DLD1 (cell line): ENCODE measurements around the gene CCDC27.
"Not testable (repeated sequence)": the region's sequence is repeated elsewhere in the genome, so short reads cannot be mapped to it uniquely, and the experiment has no call there.

Source experiments
- in situ Hi-C: cut with HindIII; loops from 2 replicates; pipeline ENCODE4 v1.10.0; 2017; ENCODE audit warnings: low sequenced_read_pairs

CCDC27 gene

DNA sequence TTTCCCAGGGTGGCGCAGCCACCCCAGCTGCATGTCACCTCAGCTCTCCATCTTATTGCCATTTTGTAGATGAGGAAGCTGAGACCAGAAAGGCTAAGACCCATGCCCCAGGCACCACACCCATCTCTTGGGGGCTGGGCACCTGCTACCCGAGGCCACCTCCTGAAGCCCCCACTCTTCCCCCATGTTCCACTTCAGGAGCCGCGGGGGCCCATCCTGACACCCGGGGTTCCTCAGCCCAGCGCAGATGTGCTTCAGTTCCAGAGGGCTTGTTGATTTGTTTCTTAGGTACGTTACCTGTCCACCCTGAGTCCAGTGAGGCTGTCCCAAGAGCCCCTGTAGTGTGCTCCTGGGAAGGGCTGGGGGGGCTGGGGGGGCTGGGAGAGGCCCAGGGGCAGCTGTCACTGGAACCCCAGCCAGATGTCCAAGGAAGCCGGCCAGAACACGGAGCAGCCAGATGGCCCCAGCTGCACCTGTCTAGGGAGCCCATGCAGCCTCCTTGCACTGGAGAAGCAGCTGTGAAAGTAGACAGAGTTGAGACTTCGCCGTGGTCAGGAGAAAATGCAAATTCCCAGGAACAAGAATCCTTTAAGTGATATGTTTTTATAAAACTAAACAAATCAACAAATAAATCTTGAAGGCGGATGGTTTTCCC is 17.1 kb upstream of the CCDC27 start:
- in situ Hi-C loops, result no loop called here

DNA sequence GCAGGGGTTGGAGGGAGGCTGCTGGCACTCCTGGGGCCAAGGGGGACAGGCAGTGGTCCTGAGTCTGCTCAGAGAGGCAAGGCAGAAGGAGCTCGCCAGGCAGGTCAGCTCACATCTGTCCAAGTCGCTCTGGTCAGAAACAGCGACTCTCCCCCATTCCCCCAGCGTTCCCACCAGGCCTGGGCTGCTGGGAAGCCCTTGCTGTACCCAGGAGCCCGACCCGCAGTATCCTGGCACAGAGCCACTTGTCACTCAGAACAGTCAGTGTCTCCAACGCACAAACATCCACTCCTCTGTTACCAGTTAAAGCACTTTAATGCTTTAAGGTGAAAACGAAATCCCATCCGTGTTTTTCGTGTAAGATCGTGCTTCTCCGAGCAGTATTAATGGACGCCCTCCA is 16.6 kb upstream of the CCDC27 start:
- in situ Hi-C loops, result no loop called here

DNA sequence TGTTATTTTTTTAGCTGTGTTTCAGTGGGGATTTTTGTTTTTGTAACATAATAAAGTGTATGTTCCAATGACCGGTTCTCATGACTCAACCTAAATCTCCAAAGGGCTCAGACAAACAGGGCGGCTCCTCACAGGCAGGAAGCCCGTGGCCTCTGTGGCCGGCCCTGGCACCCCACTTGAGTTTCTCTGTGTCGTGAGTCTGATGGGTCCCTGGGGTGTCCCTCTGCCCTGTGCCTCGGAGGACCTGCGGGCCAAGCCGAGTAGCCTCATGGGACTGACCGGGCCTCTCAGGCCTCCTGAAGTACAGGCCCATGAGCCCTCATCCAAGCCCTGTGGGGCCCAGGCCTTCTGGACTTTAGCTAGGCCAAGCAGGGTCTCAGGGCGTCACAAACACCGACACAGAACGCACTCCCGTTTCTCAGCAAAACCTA is 16.1 kb upstream of the CCDC27 start:
- in situ Hi-C loops, result no loop called here

DNA sequence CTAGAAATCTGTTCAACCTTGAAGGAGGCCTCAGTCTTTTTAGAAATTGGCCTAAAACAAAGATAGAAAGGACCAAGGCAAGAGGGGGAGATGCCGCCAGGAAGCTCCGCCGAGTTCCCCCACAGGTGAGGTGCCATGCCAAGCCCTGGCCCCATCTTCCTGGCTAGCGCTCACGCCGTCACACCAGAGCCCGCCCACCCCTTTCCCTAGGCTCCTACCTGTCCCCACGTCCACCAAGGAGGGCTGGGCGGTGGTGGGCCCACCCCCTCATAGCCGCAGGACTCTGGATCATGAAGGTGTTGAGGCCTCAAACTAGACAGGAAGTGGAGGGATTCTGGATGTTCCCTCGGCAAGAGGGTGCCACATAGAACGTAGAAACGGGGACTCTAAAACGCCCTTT is 15.5 kb upstream of the CCDC27 start:
- in situ Hi-C loops, result no loop called here

DNA sequence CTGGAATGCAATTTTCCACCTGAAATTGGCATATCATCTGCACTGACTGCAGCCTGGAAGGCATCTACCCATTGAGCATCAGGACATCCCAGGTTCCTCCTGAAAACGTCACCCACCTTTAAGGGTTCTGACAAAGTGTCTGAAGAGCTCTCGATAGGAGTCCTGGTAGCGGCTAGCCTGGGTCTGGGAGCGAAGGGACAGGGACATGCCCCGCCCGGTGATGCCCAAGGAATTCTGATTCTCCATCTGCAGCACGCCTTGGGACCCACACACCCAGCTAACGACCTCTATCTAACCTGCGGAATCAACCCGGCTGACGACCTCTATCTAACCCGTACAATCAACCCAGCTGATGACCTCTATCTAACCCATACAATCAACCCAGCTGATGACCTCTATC is 13.3 kb upstream of the CCDC27 start:
- in situ Hi-C loops, result no loop called here

DNA sequence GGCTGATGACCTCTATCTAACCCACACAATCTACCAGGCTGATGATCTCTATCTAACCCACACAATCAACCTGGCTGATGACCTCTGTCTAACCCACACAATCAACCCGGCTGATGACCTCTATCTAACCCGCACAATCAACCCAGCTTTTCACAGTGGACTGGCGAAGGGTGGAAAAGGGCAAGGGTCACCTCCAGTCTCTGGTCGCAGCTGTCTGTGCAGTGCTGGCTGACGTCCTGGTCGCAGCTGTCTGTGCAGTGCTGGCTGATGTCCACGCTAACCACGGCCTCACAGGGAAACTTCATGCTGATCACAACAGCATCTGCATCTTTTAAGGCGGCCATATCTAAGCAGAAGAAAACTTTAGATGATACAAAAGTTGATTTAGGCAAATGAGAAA is 12.2 kb upstream of the CCDC27 start:
- in situ Hi-C loops, result no loop called here

DNA sequence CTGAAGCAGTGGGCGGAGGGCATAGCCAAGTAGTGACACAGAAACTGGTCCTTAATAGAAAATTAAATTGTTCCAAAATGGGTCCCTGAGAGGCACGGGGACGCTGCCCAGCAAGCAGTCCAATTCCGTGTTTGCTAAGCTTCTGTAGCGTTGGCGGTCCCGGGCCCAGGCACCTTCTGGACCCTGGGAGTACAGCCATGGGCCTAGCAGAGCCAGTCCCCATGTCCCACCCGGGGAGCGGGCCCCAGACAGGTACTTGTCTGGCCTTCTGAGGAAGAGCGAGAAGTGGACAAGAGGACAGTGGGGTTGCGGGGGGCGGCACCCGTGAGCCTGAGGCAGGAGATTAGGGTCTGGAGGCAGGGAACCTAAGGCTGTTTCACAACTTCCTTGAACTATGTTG is 11.5 kb upstream of the CCDC27 start:
- in situ Hi-C loops, result no loop called here

DNA sequence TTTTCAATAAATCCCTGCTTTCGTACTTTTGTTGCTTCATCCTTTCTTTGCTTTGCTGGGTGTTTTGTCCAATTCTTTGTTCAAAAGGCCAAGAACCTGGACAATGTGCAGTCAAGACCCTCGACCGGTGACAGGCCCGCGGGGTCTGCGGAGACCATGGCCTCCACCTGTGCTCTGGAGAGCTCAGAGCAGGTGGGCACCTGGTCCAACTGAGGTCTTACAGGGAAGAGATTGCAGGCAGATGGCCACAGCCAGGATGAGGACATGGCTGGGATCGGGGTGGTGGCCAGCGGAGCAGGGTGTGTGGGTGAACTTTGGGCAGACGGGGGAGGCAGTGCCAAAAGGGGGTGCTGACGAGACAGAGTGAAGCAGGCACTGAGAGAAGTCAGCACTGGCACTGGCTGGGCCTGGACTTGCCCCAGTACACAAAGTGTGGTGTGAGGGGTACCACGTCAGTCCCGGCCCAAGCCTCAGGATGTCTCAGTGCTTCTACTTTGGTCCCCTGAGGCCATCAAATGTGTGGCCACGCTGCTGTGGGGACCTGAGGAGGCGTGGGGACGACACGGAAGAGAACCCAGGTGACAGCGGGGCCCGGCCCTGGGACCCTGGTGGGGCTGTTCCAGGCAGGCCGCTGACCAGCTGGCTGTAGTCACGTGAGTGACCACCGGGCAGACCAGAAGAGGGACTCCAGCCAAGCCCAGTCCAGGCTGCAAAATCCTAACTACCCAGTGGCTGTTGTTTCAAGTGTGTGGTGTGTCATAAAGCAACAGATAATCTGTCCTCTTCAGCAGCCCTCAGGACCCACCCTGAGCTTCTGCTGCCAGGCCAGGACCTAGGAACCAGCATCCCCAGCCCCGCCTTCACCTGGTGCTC is 10.4 kb upstream of the CCDC27 start:
- in situ Hi-C loops, result no loop called here

DNA sequence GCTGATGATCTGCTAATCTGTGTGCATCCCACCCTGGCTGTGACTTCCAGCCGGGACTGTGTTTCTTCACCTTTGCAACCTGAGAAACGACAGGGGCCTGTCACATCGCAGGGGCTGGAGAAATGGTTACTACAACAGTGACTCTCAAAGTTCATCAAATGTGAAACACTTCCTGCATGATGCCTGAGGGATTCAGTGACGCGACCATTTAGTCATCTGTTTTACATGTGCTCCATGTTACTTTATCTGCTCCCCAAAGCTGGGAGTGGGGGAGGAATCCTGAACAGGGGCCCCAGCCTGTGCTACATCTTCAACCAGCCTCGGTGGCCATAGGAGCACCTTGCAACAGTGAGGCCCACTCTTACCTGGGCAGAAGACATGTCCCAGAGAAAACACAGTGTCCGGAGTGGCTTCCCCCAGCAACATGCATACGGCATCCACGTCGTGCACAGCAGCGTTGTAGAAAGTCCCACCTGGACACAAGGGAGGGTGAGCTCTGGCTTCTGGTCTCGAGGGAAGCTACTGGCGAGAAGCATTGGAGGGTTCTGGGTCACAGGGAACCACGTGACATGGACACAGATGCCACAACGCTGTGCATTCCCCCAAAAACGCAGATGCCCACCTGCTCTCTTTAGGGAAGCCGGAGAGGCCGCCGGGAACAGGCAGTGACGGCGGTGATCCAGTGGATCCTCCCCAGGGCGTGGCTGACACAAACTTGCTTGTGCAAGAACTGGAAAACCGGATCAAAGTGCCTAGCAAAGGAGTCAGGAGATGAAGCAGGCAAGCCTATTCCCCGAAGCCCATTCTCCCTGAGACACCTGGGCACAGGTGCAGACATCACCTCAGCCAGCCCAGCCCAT is 9.6 kb upstream of the CCDC27 start:
- in situ Hi-C loops, result no loop called here

DNA sequence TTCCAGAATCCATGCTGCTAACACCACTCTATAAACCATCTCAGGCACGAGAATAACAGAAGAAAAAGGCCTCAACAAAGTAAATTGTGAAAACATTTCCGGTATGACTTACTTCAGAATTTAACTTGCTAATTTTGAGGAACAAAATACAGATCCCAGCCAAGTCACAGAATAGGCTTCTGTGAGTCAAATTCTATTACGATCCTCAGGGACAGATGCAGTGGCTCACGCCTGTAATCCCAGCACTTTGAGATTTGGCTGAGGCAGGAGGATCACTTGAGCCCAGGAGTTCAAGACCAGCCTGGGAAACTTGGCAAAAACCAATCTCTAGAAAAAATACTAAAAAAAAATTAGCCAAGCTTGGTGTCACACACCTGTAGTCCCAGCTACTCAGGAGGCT is 8.8 kb upstream of the CCDC27 start:
- in situ Hi-C loops, result no loop called here

DNA sequence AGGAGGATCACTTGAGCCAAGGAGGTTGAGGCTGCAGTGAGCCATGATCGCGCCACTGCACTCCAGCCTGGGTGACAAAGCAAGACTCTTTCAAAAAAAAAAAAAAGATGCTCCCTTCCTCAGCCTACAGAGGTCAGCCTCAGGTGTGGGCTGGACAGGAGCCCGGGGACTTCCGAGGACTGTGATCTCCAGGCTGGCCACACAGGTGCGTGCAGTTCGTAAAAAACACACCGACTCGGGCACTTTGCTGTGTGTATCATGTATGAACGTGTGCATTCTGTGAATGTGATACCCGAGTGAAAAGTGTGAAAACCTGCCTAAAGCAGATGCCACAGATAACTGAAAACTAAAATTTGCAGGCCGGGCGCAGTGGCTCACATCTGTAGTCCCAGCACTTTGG is 8.4 kb upstream of the CCDC27 start:
- in situ Hi-C loops, result no loop called here

DNA sequence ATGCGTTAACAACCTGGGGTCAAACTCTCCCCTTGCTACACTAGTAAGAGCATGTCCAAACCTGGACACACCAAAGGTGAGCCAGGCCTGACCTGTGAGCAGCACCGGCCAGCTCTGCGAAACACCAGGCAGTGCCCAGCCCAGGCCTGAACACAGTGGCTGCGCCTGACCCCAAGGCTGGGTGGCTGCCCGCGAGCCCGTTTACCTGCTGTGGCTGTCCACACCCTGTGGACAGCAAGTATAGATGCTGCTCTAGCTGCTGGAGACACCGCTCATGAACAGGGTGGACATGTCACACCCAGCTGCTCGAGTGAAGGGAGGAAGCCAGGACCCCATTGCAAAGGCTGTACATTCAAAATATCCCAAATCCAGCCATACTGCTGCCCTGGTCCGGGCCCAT is 7.6 kb upstream of the CCDC27 start:
- in situ Hi-C loops, result no loop called here

DNA sequence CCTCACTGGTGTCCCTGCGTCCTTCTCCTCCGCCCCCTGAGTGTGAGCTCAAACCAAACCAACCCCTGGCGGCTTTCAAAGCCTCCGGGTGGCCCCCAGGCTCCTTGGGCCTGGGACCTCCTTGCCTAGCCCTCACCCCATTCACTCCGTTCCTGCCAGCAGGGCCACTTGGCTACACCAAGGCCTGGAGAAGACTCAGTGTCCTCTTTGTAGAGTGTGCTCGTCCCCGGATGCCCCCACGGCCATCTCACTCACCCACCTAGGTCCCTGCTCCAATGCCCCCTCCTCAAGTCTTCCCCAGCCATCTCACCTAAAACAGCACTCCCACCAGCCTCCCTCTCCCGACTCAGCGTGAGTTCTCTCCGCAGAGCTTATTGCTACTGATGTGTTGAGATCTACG is 7.2 kb upstream of the CCDC27 start:
- in situ Hi-C loops, result no loop called here

DNA sequence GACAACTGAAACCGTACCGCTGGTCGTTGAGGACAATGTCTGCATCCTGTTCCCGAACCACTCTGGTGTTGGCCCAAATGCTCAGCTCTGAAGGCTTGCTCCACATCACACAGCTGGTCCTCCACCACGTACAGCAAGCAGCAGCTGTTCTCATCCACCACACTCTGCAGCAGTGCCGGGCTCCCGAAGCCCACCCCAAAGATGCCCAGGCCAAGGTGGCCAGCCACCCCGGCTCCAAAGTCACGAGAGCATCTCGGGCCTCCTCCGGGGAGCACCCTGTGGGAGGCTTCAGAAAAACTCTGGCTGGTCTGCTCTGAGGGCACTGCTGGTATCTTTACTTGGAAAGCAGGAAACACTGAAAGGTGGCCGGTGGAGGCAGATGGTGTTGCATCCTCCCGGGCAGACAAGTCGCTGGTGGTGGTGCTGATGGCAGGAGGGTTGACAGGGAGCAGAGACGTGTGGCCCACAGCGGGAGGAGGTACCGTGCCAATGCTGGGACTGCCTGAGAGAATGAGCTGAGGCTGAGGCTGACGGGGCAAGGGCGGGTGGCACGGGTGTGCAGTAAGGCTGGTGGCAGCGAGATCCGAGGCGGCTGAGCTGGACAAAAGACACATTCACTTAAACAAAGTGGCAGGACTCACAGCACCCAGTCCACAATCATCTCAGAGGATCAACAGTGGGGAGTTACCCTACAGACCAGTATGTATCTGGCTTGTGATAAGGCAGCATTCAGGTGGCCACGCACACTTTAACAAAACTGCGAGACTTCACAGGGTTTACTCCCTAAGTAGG is 6.5 kb upstream of the CCDC27 start:
- in situ Hi-C loops, result no loop called here

DNA sequence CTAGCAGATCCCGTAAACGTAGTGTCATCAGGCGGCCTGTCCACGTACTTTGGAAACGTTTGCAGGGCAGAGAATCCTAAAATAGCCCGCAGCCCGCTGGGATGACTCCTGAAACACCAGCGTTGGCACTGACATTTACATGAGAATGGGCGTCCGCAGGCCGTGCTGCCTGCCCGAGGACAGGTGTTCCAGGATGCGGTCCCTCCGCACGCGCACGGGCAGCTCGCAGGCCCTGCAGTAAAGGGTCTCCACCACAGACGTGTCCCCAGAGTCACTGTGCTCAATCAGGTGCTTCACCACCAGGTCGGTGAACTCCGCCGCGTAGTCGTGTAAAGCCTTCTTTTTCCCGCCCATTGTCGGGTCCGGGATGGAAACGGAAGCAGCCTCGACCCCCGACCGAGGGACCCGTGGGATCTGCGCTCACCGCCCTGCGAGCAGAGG is 5.8 kb upstream of the CCDC27 start:
- in situ Hi-C loops, result no loop called here

DNA sequence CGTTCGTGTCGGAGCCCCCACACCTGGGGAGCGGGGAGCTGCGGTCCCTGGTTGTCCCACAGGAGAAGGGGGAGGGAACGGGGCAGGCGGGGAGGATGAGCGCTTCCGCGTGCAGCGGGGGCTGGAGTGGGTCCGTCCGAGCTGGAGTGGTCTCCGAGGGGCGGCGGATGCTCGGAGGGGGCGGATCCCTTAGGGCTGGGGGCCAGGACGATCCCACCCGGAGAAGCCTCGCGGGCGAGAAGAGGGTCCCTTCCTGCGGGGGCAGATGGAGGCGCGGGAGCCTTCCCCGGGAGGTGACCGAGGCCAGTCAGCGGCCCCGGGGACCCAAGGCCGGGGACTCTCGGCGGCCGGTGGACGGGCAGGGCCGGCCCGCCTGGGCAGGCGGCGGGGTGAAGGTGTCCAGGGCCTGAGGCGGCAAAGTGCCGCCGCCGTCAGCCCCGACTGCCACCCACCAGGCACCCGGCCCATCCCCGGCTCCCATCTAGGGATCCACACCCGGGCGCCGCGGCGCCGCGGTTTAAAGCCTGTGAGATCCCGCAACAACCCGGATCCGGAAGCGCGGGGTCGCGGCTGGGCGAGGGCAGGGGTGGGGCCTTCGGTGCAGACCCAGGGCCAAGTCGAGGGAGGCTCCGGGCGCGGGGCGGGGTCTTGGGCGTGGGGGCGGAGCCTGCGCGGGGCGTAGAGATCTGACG is 5.3 kb upstream of the CCDC27 start:
- in situ Hi-C loops, result no loop called here

DNA sequence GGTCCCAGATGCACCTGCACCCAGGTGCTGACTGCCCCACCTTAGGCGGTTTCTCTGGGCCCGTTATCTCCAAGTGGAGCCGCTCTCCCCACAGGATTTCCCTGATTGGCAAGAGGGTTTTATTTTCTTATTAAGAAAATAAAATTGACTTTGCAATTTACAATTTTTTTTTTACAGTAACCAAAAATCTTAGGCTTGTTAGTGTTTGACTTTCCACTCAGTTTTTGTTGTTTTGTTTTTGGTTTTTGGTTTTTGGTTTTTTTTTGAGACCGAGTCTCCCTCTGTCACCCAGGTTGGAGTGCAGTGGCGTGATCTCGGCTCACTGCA is 4.8 kb upstream of the CCDC27 start:
- in situ Hi-C loops, result no loop called here

DNA sequence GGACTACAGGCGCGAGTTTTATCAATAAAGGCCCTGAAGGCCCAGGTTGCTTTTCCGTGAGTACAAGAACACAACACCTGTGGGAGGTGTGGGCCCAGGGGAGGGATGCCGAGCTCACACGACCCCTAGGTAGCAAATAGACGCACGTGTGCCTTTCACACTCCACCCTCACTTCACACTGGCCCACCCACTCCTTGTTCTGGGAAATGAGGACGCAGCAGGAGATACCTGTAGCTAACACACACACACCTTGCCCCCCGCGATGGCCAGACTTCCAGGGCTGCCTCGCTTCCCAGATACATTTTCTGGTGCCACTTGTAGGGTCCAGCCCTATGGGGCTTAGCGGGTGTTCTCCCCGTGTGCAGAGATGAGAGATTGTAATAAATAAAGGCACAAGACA is 4.3 kb upstream of the CCDC27 start:
- in situ Hi-C loops, result no loop called here

DNA sequence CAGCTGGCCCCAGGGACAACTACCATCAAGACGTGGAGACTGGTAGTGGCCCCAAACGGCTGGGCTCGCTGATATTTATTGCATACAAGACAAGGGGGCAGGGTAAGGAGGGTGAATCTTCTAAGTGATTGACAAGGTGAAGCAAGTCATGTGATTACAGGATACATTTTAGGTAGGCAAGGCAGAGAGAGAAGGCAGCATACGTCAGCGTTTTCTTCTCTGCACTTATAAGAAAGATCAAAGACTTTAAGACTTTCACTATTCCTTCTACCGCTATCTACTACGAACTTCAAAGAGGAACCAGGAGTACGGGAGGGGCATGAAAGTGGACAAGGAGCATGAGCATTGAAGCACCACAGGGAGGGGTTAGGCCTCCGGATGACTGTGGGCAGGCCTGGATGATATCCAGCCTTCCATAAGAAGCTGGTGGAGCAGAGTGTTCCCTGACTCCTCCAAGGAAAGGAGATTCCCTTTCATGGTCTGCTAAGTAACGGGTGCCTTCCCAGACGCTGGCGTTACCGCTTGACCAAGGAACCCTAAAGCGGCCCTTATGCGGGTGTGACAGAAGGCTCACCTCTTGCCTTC is 3.8 kb upstream of the CCDC27 start:
- in situ Hi-C loops, result not testable (repeated sequence)

DNA sequence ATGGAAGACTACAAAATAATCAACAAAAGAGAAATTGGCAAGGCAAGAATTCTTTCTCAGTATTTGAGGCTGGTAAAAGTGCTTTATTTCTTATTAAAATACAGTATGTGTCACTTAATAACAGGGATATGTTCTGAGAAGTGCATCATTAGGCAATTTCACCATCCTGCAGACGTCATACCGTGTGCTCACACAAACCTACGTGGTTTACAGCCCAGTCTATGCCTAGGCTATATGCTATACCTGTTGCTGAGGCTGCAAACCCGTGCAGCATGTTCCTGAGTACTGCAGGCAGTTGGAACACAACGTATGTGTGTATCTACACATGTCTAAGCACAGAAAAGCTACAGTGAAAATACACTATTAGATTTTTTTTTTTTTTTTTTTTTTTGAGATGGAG is 2.7 kb upstream of the CCDC27 start:
- in situ Hi-C loops, result no loop called here
